Inferior parietal cortex (tissue), 1 donor: Measurements from ENCODE around the gene PPIB.
"Not testable (repeated sequence)": the region's sequence is repeated elsewhere in the genome, so short reads cannot be mapped to it uniquely, and the experiment has no call there.

Experiments used
- DNase-seq: peaks from one replicate; pipeline ENCODE4 v3.0.0-alpha.2; 2016; ENCODE audit errors: extremely low spot score

PPIB gene

DNA sequence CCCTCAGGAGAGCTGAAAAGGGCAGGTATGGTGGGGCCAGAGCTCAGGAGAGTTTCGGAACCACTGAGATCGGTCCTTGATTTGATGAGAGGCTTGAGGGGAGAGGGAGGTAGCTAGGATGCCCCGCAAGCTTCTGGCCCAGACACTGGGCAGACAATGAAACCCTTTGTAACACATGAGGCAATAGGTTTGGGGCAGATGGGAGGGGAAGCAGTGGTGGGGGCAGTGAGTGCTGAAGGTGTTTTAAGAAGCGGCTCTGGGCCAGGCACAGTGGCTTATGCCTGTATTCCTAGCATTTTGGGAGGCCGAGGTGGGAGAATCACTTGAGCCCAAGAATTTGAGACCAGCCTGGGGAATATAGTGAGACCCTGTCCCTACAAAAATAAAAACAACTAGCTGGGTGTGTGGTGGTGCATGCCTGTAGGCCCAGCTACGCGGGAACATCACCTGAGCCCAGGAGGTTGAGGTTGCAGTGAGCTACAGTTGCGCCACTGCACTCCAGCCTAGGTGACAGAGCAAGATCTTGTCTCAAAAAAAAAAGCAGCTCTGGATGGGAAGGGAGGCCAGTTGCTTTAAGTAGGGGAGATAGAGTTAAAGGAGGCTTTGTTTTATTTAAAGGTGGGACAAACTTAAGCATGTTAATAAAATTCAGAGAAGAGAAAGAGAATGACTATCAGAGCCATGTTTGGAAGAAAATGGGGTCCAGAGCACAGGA lies 20.9 kb downstream of the PPIB start:
- DNase-seq, result no peak

DNA sequence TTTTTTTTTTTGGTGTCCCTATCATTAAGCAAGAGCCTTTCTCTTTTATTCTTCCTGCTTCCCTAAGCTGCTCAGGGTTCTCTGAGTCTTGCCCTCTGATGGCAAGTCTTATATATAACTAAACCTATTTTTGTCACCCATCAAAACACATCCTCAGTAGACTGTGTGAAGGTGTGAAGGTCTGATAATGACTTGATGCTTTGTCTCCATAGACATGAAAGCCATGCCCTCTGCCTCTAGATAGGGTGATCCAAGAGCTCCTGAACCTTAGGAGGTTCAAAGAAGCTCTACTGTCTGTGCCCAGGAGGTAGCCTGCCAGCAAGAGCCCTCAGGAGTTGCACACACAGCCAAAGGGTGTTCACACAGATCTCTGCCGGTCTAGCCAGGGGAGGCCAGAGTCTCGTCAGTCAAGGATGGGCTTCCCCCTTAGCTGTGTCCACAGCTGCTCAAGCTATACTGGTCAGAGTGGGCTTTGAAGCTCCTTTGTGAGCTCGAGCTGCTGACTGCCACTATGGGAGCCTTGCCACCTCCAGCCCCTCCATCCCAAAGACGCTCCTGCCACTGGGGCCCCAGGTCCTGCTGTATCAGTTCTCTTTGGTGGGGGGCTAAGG lies 24.4 kb downstream of the PPIB start:
- no peak for DNase-seq

DNA sequence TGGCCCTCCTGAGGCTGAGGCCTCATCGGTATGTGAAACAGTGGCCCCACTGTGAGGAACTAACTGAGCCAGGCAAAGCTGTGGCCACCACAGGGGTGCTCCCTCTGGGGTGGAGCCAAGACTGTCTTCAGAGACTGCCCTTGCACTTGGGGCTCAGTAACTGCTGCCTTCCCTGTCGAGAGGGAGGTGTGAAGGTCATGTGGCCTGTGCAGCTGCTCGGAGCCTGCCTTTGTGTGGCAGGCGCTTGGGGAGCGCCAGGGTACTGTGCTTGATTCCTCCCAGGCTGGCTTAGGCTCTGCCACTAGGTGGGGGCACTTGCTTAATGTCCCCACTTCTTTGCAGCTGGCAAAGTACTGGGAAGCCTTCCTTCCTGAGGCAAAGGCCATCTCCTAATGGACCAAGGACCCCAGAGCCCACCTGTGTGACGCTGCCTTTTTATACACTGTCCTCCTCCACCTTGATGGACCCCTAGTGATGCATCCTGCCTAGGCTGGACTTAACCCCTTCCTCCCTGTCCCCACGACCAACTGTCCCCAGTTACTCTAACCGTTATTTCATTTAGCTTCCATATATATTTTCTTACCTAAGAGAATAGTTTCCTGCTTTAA lies 25.5 kb downstream of the PPIB start:
- DNase-seq, result no peak

DNA sequence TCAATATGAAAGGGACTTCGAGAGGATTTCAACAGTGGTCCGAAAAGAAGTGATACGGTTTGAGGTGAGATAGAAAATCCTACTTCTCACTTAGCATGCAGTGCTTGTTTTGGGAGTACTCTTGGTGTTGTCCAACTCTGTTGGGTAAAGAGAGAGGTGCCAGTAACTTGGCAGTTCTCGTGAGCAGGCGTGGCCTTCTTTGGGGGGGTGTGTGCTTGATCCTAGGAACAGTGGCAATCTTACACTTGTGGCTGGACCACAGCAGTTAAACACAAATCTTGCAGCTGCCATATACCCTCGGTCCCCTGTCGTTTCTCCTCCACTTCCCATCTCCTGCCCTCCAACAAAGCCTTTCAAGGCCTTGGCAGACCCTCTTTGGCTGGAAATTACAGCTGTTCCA lies 26.5 kb downstream of the PPIB start:
- DNase-seq, result no peak

DNA sequence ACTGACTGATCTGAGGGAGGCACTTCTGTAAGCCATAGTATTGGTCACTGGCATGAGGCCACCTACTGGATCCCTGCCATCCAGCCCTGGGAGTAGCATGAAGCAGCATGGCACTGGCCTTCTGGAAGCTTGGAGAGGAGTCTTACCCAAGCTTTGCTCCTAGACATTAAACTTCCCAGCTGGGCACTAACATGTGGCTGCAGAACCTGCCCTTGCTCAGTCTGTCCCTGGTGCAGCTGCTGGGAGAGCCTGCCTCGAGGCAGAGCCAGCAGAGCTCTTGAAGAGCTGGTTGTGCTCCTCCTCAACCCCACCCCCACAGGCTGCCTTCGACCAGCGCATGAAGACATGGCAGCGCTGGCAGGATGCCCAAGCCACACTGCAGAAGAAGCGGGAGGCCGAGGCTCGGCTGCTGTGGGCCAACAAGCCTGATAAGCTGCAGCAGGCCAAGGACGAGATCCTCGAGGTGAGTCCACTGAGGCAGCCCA lies 28.4 kb downstream of the PPIB start:
- DNase-seq, result peak; percentile 60

DNA sequence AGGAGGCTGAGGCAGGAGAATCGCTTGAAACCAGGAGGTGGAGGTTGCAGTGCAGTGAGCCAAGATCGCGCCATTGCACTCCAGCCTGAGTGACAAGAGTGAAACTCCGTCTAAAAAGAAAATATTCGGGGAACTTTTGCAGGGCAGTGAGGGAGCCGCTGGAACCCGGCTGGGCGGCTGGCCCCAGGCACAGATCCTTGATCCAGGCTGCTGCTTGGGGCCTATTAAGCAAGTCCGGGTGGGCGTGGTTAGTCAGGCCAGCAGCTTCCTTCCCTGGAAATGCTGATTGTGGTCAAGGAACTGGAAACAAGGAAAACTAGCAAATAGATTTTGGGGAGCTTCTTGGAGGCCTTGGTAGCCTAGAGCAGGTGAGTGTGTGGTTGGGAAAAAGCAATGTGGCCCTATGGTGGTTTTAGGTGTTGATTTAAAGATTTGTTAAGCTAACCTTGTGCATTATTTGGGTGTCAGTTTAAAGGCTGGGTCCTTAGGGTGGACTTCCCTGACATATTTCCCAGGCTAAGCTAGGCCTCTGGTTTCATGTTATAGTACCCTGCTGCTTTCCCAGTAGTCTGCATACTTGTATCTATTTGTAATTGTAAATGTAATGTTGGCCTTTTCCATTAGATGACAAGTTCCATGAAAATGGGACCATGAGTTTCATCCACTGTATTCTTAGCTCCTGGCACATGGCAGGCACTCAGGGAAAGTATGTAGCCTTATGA lies 29.0 kb downstream of the PPIB start:
- no peak for DNase-seq

DNA sequence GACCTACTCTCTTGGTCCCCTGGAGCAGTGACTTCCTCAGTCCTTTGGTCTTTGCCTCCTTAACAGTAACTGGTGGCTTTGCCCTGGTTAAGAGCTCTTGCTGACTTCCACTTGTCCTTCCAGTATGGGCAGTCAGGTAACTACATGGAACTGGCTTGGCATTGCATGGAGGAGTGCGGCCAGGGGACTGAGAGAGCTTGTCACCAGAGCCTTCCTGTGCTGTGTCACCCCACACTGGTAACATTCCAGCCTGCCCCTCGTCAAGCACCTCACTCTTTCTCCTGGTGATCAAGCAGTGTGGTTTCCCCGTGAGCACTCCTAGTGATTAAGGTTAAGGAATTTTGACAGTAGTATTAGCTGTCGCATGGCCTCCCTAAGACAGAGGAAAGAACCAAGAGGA lies 30.6 kb downstream of the PPIB start:
- no peak for DNase-seq

DNA sequence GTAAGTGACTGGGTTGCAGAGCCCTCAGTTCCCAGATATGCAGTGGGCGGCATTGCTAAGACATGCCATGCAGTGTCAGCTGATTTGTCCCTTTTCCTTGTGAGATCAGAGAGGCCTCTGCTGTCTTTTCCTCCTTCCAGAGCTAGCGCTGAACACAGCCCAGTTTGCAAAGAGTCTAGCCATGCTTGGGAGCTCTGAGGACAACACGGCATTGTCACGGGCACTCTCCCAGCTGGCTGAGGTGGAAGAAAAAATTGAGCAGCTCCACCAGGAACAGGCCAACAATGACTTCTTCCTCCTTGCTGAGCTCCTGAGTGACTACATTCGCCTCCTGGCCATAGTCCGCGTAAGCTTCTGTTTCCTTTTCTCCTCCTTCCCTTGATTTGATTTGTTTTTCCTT lies 31.3 kb downstream of the PPIB start:
- DNase-seq, result no peak

DNA sequence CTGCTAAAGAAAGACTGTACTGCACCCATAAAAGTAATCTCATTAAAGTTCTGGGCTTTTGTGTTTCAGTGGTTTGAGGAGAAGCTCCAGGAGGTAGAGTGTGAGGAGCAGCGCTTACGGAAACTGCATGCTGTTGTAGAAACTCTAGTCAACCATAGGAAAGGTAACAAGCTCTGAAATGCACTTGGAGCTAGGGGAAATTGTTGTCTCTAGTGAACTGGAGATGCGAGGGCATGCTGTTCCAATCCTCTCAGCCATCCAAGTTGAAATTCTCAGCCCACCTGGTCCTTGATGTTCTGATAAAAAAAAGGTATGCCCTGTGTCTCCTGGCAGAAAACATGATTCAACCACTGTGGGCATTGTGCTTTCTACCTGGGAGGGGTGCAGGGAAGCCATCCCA lies 32.7 kb downstream of the PPIB start:
- no peak for DNase-seq

DNA sequence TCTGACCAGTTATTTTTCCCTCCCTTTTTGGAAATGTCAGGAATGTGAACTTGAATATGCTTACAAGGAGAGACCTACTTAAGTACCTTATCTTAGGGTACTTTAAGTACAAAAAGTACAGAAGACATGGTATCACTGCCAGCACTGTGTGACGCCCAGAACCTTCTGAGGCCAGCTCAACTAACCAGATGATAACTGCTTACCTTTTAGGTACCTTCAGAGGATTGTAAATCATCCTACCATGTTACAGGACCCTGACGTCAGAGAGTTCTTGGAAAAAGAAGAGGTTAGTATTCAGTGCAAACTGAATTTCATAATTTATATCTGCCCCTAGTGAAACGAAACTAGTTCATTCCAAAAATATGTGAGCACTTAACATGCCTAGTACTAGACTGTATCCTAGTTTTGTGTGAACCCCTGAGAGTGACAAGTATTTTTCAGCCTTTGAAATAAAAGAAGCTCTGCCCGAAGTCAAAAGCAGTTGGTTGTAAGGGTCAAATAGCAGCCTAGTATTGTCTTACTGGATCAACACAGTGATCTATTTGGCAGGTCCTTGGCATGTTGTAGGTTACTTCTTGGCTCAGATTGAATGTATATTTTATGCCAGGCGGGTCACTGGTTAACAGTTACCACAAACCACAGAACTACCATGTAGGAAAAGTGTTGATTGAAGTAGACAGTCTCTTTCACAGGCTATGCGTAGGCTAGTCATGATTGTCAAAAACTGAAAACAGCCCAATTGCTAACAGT lies 35.1 kb downstream of the PPIB start:
- DNase-seq, result no peak

DNA sequence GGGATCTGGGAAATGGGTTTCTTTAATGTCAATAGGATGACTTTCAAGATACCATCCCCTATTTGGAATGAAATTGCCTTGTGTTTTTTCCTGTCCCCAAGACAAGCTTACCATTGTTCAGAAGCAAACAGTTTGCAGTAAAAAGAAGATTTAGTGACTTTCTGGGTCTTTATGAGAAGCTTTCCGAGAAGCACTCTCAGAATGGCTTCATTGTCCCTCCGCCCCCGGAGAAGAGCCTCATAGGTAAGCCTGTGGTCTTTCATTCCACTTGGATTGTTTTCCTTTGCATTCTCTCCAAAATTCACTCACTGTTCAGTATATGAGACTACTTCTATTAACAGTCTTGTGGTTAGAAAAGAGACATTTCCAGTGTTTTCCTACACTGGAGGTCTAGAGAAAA lies 36.8 kb downstream of the PPIB start:
- DNase-seq, result no peak

DNA sequence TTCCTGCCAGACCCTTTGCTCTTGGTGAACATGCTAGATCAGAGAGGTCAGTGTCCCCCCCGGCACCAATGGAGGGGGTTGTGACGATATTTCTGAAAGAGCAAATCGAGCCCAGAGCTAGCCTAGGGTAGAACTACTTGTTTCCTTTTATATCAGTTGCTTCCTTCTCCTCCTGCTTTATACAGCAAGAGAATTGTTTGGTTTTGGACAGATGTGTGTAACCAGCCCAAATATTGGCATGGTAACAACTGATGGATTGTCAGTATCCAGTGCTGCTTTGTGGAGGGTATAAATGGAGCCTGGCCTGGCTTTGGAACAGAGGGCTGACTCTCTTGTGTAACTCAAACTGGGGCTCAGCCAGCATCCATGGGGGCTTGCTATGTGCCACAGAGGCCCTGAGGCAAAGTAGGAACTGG lies 39.9 kb downstream of the PPIB start:
- peak; percentile 86 for DNase-seq

DNA sequence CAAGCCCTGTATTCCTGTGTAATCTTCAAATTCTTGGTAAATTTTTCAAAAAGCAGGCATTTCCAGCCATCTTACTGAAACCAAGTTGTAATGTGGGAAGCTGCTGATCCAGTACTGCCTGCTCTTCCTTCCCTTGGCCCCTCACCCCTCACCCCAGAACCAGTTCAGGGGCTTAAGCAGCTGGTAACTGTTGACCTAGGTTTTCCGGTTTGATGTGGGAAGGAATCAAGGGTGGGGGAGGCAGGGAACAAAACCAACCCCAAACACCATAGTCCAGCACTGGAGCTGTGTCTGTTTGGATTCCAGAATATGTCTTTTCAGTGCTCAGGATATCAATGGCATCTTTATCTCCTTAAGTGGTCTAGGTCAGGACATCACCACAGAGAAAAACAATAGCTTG lies 40.4 kb downstream of the PPIB start:
- DNase-seq, result no peak

DNA sequence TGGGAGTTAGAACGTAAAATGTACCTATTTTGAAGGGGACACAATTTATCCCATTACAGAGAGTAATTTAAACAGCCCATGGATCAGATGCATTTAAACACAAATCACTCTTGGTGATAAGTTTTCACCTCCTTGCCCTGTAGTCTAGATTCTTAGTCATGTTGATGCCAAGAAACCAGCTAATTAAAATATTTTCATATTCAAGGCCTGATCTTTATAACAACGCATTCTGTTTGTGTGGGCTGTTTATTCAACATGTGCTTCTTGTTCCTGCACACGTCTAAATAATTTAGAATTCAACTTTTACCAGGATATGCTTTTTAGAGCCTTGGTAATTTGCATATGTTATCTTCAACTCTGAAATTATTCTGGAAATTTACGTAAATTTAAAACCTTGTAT lies 41.2 kb downstream of the PPIB start:
- DNase-seq, result no peak

DNA sequence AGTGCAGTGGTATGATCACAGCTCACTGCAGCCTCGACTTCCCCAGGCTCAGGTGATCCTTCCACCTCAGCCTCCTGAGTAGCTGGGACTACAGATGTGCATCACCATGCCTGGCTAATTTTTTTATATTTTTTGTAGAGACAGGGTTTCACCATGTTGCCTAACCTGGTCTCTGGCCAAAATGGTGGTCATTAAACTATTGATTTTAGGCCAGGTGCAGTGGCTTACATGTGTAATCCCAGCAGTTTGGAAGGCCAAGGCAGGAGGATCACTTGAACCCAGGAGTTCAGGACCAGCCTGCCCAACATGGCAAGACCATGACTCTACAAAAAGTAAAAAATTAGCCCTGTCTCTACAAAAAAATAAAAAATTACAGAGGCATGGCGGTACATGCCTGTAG lies 42.5 kb downstream of the PPIB start:
- not testable (repeated sequence) for DNase-seq

DNA sequence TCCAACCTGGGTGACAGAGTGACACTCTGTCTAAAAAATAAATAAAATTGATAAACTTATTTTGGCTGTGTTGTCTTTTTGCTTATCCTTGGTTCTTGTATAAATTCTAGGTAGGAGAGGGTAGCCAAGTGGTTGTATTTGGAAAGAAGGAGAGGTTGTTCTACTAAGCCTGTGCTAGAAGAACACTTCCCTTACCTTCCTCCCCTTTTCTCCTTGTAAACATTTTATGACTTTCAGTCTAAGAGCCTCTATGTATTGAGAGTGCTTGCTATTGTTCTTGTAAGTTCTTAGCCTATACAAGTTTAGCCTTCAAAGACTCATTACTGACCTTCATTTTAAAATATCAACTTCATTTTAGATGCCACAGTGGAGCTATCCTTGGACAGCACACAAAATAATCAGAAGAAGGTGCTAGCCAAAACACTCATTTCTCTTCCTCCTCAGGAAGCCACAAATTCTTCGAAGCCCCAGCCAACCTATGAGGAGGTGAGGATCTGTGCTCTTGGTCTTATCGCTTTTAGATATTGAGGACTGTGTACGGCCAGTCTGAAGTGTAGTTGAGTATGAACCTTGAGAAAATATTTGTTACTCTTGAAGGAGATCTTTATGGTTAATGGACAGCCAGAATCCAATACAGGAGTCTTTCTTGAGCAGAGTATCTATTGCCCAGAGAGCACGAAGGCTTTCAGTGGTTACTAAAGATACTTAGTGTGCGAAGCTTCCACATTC lies 44.9 kb downstream of the PPIB start:
- DNase-seq, result no peak

DNA sequence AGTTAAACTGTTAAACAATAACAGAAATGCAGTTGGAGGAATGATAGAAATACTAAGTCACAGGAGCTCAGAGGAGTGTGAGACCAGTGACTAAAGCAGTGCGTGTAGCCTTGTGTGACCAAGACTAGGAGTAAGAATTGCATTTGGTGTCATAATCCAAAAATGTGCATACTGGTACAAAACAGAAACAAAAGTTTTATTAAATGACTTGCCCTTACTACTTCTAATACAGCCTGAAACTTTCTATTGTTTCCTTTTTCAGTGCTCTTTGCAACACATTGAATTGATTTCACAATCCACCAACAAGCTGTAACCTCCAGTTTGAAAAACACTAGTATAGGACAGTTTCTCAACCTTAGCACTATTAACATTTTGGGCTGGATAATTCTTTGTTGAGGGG lies 49.9 kb downstream of the PPIB start:
- no peak for DNase-seq

DNA sequence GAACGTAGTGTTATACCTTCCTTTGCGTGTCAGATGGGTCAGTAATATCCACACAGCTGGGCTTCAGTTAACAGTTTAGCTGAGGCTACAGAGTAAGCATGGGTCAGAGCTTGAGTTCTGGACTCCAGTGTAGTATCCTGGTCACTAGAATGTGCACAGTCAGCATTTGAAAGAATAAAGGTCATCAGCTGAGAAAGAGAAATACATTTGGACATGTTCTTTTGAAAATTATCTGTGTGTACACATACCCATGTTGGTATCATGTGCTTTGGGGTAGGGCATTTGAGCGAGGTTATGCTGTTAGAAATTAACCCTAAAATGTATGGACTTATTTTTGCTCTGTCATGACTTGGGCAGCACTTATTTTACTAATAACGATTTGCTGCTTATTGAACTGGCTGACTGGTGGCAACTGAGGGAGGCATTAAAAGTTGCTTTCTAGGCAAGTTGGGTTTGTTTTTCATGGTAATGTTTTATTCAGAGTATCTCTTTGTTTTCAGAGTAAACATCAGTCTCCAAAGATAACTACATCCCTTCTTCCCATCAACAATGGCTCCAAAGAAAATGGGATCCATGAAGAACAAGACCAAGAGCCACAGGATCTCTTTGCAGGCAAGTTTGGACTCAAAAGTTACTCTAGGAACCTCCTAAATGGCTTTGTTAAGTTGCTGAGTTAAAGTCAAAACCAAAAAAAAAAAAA lies 50.6 kb downstream of the PPIB start:
- no peak for DNase-seq

DNA sequence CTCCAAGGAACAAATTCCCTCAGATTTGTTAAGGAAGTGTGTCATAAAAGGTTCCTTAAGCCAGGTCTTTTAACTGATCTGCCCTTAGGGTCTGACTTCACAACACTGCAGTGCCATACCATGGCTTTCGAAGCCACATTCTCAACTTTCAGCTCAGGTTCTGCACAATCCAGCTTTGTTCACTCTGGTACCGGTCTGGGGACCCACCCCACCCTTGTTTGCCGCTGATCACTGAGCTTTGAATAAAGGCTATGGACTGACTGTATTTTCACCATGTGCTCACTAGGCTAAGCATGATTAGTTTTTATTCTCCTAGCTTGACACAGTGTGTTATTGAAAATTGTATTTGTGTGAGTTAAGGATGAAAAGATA lies 51.2 kb downstream of the PPIB start:
- no peak for DNase-seq

DNA sequence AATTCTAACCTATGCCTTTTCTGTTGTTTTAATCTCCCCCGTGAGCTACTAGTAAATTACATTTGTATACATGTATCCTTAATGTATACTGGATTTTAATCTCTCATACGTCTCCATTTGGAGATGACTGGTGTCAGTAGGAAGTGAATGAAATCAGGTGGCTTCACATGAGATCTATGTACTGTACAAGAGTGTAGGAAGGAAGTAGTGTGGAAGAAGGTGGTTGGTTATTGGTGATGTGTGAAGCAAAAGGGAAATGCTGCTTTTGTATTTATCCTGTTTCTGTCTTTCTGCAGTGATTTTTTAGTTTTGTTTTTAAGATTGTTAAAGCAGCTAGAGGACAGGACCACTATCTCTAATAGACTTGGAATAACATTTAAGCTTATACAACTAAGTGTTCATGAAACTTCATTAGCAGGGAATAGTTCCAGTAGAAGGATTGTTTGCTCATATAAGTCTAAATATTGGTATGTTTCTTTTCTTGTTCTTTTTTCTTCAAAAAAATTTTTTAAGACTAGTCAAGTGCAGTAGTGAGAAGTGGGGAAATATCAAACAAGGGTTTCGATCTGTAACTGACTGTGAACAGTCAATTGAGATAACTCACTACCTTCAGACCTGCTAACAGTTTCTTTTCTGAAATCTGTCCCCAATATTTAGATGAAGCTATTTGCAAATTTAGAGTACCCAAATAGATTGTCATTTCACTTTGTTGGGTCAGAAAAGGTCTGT lies 51.7 kb downstream of the PPIB start:
- DNase-seq, result no peak
